Ureter (tissue), 1 donor: ENCODE data around the gene PTTG1IP. TPM values are rescaled to one million over a fixed set of nuclear protein-coding genes. Genes with fewer than 3 reads are reported as not detected.
"Not testable (repeated sequence)": the region's sequence is repeated elsewhere in the genome, so short reads cannot be mapped to it uniquely, and the experiment has no call there.

Experiments
- DNase-seq: peaks from one replicate; pipeline ENCODE4 v3.0.0-alpha.2; 2020; ENCODE audit warnings: low spot score
- total RNA-seq: library from RNA; stranded (reverse); gene quantifications from one replicate; pipeline ENCODE4 v1.2.4, GENCODE V29; 2023
- donor health status: DM: yes; HTN: yes; CAD: no.

The PTTG1IP gene
- total RNA-seq, 1 donor from 2014 or later: 181 TPM

DNA sequence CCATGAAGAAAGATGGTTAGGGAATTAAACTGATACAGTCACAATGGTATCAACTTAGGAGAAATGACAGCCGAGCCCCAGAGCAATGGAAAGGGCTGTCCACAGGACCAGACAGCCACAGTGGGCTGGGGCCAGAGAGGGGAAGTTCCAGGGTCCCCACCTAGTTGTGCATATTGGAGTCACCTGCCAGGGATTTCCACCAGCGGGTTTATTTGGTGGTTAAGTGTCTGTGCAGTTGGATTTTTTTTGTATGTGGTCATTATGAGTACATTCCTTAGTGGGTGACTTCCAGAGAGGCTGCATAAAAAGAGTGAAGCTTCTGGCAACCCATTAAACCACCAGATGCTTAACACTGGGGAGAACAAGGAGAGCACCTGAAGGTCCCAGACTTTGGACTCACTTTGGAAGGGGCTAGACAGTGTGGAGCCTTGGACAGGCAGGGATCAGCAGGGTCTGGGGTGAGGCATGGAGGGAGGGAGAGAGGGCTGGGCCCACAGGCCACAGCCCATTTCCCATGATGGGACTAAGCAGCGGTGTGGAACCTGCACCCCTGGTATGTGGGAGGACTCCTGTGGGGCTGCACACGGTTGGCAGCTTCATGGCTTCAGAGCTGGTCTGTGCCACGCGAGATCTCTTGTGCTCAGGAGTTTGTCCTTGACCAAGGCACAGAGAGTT lies 7.8 kb upstream of the PTTG1IP start:
- DNase-seq: no peak

DNA sequence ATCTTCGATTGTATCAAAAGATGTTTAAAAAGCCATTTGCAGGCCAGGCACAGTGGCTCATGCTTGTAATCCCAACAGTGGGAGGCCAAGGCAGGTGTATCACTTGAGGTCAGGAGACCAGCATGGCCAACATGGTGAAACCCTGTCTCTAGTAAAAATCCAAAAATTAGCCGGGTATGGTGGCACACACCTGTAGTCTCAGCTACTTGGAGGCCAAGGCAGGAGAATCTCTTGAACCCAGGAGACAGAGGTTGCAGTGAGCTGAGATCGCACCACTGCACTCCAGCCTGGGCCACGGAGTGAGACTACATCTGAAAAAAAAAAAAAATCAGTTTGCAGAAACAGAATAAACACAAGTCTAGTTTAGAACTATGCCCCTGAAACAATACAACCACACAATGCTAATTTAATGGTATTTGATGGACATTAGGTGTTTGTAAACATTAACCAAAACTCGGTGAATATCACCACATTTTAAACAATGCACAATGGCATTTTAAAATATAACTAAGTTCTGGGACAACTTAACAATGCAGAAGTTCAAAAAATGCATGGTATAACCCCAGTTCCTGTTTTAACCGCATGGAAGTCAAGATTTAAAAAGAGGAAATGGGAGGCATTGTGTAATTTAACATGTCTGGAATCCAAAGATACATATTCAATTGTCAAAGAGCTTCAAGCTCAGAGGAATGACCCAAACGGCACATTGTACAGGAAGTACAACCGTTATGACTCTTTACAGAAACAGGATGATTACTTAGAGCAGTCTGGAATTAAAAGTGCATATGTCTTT lies 7.1 kb upstream of the PTTG1IP start:
- DNase-seq: no peak

DNA sequence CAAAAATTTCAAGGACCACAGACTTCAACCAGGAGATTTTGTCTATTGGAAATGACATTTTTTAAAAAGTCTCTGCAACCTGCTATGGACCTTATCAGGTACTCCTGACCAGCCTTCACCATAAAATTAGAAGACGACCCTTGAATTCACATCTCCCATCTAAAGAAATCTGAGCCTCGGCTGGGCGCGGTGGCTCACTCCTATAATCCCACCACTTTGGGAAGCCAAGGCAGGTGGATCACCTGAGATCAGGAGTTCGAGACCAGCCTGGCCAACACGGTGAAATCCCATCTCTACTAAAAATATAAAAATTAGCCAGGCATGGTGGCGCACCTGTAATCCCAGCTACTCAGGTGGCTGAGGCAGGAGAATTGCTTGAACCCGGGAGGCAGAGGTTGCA lies 5.7 kb upstream of the PTTG1IP start:
- DNase-seq: not testable (repeated sequence)

DNA sequence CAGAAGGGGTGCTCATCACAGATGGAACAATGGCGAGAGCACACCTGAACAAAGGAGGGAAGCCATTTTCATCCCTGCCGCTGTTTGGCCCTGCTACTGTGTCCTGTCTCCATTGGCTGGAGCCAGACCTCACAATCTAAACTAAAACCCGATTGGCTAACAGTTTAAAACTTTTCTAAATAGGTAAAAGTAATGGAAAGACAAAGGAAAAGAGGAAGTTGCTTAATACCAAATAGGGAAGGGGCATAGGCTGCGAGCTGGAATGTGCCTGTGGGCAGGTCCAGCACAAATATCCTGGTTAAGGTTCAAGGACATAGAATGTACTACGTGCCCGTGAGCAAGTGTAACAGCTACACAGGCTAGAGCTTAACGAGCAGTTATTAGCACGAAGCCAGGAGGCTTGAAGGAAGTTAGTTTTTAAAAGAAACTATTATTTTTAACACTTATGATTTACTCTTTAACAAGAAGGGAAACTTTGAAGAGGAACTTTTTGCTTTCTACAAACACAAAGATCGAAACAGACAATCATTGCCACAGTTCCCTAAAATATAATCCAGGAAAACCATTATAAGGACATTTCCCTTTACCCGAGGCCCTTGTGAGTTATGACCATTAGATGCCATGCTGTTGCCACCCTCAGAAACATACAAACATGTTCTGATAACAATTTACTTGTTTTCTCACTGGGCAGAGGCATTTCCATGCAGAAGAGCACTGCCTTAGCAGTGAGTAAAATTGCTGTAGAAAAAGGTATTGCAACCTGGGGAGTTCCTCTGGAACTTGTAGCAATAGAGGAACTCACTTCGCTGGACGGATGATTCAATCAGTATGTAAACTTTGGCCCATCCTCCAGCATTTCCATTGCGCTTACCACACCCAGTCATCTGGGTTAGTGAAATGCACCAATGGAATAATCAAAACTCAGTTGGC lies 4.8 kb upstream of the PTTG1IP start:
- DNase-seq: no peak

DNA sequence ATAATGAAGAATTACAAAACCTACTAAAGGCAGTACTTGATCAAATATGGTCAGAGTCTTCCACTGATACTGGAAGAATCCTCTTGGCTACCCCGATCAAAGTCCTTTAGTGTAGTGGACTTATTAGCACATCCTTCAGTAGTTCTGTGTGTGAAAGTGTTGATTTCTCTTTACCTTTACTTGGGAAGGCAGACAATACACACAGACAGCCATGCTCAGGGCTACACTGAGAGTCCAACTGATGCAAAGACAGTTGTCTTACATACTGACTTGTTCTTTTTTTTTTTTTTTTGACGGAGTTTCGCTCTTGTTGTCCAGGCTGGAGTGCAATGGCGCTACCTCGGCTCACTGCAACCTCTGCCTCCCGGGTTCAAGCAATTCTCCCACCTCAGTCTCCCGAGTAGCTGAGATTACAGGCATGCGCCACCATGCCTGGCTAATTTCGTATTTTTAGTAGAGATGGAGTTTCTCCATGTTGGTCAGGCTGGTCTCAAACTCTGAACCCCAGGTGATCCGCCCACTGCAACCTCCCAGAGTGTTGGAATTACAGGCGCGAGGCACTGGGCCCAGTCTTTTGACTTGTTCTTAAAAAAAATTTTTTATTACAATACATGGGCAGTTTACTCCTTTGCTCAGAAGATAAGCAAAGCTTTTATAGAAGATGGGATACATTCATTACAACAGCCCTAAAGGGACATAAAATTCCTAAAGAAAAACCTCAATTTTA lies 3.5 kb upstream of the PTTG1IP start:
- no peak for DNase-seq

- DNase-seq: no peak
Measured at GRCh38 chr21:44875316-44875700, 1.8 kb upstream of the PTTG1IP start.

DNA sequence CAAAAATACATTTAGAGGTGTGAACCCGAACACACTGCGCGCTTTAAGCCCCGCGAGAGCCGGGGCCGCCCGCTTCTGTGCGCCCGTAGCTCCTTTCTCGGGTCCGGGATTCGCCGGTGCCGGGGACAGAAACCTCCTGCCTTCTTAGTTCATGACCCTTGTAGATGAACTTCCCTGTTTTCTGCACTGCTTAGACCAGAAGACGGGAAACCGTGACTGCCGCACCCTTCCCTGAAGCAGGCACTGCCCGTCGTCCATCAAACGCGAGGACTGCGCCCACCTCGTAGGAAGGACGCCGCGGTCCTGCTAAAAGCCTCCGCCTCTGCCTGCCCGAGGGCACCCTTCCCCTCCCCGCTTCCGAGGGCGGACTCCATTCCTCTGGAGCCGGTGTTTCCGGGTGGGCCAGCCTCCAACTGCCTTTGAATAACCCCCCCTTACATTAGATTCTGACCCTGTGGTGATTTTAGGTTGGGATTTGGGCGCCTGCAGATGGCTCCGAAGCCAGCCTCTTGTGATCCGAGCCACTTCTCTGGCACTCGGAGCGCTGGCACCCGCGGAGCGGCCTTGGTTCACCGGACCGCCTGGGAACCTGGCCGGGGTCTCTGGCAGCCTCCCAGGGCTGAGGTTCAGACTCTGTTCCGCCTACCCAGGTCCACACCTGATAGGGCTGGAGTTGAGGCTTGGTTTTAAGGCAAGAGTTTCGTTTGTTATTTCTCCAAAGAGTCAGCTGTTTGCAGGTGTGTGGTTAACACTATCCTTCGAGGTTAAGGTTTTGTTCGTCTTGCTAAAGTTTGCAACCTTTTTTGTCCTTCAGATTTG lies 1.2 kb upstream of the PTTG1IP start:
- DNase-seq: peak; percentile 69

- no peak for DNase-seq
Measured at GRCh38 chr21:44874240-44874496, 678 bp upstream of the PTTG1IP start.

- no peak for DNase-seq
Measured at GRCh38 chr21:44872649-44873355, 688 bp downstream of the PTTG1IP start.

GRCh38 chr21:44872323-44872648 lies 1.2 kb downstream of the PTTG1IP start:
- no peak for DNase-seq

DNA sequence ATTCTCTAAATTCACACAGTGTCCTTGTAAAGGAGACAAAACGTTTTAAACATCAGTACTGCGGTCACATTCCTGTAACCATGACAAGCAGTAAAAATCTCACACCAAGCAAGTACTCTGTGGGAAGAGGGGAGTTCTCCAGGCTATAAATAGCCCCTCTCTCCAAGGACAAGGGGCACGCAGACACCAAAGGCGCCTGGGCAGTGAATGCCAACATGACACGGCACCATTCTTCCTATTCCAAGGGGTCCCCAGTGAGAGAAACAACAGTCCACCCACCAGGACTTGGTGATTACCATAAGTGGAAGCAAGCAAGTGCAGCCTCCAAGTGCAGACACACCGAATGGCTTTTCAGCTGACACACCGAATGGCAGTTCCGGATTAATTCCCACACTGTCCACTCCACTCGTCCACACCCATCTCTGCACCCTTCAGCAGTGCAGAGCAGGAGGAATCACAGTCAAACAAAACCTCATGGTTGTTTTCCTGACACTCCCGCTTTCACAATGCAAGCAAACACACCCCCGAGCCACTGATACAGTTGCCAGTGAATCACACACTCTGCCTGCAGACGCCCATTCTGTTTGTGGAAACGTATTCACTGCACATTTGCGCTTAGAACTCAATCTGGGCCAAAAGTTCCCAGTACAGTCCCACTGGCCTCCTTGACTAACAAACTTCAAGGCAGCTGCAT lies 1.8 kb downstream of the PTTG1IP start:
- peak; percentile 65 for DNase-seq

DNA sequence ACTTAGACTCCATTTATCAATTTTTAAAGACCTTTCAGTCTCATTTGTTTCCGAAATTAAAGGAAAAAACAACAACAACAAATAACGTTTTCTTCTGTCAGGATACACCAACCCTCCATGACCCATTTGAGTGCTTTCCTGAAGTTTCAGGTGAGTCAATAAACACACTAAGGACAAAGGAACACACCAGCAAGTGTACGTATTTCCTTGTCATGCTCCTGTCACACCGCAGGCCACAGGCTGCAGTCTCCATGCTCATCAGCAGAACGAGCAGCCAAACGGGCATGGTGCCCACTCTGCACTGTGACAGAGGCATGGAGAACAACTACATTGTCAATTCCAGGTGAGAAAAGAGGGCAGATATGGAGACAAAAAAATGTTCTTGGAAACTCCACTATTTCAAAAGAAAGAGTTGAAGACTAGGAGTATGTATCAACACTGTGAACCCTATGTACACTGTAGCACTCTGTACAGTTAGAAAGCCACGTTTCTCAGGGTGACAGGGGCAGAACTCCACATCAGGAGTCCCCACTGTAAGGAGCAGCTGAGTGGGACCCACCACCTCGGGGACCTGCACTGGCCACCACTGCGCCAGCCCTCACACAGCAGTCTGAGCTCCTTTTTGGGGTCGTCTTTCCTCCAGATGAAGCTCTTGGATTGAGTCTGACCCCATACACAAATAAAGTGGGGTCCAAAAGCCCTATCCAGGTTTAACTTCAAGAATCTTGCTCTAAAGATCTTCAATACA lies 2.6 kb downstream of the PTTG1IP start:
- no peak for DNase-seq

DNA sequence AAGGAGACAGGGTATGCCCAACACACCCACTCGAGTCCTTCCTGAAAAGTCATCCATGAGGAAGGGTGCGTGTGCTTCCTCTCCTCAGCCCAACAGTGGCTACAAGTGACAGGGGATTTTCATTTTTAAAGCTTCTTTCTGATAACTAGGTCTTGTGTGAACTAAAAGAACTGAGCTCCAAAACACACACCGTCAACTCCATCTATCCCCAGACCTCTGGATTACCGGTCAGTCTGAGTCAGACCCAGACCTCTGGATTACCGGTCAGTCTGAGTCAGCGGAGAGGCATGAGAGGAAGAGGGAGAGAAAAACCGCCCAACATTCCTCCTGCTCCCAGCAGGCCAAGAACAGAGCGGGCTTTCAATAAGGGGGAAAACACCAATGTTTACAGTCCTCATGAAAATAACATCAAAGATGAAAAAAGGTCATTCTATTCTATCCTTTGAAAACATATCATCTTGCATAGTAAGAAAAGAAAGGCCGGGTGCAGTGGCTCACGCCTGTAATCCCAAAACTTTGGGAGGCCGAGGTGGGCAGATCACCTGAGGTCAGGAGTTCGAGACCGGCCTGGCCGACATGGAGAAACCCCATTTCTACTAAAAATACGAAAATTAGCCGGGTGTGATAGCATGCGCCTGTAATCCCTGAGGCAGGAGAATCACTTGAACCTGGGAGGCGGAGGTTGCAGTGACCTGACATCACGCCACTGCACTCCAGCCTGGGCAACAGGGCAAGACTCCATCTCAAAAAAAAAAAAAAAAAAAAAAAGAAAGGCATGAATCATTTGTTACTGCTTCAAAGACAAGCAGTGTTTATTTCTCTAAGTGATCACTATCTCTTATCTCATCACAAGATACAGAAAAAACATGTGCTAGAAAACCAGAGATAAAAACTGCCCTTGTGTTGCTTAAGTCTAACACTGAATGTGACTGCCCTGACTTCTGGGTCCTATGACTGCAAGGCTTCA lies 3.4 kb downstream of the PTTG1IP start:
- no peak for DNase-seq

GRCh38 chr21:44868707-44869106 lies 4.8 kb downstream of the PTTG1IP start:
- no peak for DNase-seq

DNA sequence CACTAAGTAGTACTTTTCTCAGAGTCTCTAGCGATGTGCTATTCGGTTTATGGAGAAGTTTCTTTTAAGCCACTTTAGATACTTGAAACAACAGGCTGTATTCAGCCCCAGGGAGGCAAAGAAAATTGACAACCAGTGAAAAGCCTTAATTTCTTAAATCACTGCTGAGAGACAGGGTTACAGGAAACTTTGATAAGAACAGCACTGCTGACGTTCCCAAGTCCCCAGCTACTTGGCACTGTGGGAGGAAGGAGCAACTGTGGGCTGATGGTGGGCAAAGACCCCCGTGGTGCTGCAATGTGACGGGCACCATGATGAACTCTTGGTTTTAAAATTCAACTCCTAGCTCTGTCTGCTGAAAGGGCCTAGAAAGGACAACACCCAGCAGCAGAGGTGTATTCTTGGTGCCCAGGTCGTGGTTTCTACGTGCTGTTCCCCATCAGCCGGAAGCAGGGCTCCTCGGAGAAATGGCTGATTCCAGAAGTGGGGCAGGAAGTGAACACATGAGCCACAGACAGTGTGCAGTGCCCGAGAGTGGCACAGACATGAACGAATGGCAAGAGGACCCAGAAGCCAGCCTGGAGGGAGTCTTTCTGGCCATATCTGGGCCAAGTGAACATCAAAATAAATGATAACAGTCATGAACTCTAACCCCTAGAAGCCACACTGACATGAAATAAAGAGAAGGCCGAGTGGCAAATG lies 5.3 kb downstream of the PTTG1IP start:
- no peak for DNase-seq

- no peak for DNase-seq
Measured at GRCh38 chr21:44867464-44867863, 6.0 kb downstream of the PTTG1IP start.

DNA sequence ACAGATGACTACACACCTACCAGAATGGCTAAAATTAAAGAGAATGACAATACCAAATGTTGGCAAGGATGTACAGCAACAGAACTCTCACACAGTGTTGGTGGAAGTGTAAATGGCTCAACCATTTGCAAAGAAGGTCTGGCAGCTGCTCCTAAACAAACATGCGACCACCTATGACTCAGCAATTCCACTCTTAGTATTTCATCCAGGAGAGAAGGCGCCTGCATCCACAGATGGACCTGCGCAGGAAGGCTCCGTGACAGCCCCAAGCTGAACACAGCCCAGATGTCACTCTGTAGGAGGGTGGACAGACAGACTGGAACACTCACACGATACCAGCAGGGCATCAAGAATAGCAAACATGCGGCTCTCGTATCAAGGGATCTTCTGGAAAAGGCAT lies 6.7 kb downstream of the PTTG1IP start:
- DNase-seq: no peak
